Measurements from ENCODE around the gene FUT8.

The FUT8 gene

GRCh38 chr14:65471038-65471878 lies 58.7 kb downstream of the FUT8 start:
- no peak for TF ChIP-seq CTCF (IDR thresholded peaks at IDR 0.05; ENCODE audit: low read depth, low read length)

GRCh38 chr14:65472189-65472588 lies 59.7 kb downstream of the FUT8 start:
- no peak for TF ChIP-seq CTCF (IDR thresholded peaks at IDR 0.05; ENCODE audit: low read depth, low read length)
- no peak overlapping the region for H3K4me3 ChIP-seq (ENCODE audit: low read depth, low read length)

More at GRCh38 chr14:65471038-65471878, 58.7 kb downstream of the FUT8 start:
- no peak overlapping the region for H3K4me3 ChIP-seq (ENCODE audit: low read depth, low read length)

GRCh38 chr14:65476273-65476941 lies 63.9 kb downstream of the FUT8 start:
- H3K4me3 ChIP-seq (ENCODE audit: low read depth, low read length): no peak overlapping the region
- TF ChIP-seq CTCF (IDR thresholded peaks at IDR 0.05; ENCODE audit: low read depth, low read length): no peak

- no peak overlapping the region for H3K4me3 ChIP-seq (ENCODE audit: low read depth, low read length)
- no peak for TF ChIP-seq CTCF (IDR thresholded peaks at IDR 0.05; ENCODE audit: low read depth, low read length)
Observed at GRCh38 chr14:65476942-65477318, 64.4 kb downstream of the FUT8 start.

GRCh38 chr14:65478017-65478416 lies 65.5 kb downstream of the FUT8 start:
- no peak for TF ChIP-seq CTCF (IDR thresholded peaks at IDR 0.05; ENCODE audit: low read depth, low read length)
- H3K4me3 ChIP-seq (ENCODE audit: low read depth, low read length): no peak overlapping the region

- no peak for TF ChIP-seq CTCF (IDR thresholded peaks at IDR 0.05; ENCODE audit: low read depth, low read length)
- no peak overlapping the region for H3K4me3 ChIP-seq (ENCODE audit: low read depth, low read length)
Observed at GRCh38 chr14:65478596-65478995, 66.1 kb downstream of the FUT8 start.

- TF ChIP-seq CTCF (IDR thresholded peaks at IDR 0.05; ENCODE audit: low read depth, low read length): no peak
Observed at GRCh38 chr14:65479386-65479785, 66.9 kb downstream of the FUT8 start.

More at GRCh38 chr14:65479386-65479785, 66.9 kb downstream of the FUT8 start:
- no peak overlapping the region for H3K4me3 ChIP-seq (ENCODE audit: low read depth, low read length)

All from WI38 (cell line).